AG10803 (cell line): ENCODE data around the gene ZNF451.

Source experiments
- DNase-seq: peaks from one replicate; pipeline ENCODE4 v3.0.0; 2010; ENCODE audit warnings: low read depth
- H3K4me3 ChIP-seq: 2 replicates; pipeline ENCODE4 v1.5.1; 2011; ENCODE audit warnings: mild to moderate bottlenecking, low read length, control low read depth
- CTCF ChIP-seq: conservative IDR thresholded peaks from 2 replicates; pipeline ENCODE4 v1.5.1; 2011; ENCODE audit warnings: mild to moderate bottlenecking, low read length, control low read depth, inconsistent platforms

ZNF451 gene

GRCh38 chr6:57172136-57173055 is 82.4 kb downstream of the ZNF451 start, which contains the start of gene BAG2:
Gene BAG2 (plus strand): TSS chr6:57172326. CDS start chr6:57172698, 372 bp downstream.
- peak; percentile 88 for DNase-seq
- TF ChIP-seq CTCF: no peak; the same call in 1 of the 2 replicates
- H3K4me3 ChIP-seq: peak within 1 kb of the TSS; percentile 92

- peak overlapping the region; percentile 92 for H3K4me3 ChIP-seq
- no peak for TF ChIP-seq CTCF
- DNase-seq: no peak
These were observed 83.3 kb downstream of the ZNF451 start for GRCh38 chr6:57173056-57173885.

- peak overlapping the region; percentile 92 for H3K4me3 ChIP-seq
These were observed 84.0 kb downstream of the ZNF451 start for GRCh38 chr6:57173886-57174510.

DNA sequence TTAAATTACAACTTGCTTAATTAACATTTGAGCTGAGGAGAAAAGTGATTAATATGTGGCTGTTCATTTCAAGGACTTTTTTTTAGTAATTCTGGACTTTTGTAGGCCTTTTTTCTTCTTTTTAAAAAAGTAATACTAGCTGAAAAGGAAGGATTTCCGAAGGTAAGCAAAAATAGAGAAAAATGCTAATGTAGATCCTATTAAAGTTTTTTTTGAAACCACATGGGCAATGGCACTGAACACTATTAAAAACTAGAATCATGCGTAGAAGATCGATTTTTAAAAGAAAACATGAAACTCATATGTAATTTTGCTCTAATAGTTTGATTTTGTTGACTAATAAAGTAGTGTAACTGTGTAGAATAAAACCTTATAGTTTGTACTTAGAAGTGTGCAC is 84.5 kb downstream of the ZNF451 start:
- TF ChIP-seq CTCF: no peak

More at GRCh38 chr6:57173886-57174510, 84.0 kb downstream of the ZNF451 start:
- DNase-seq: peak; percentile 85
- no peak for TF ChIP-seq CTCF

GRCh38 chr6:57177545-57178265 is 87.7 kb downstream of the ZNF451 start:
- H3K4me3 ChIP-seq: peak overlapping the region; percentile 42
- no peak for TF ChIP-seq CTCF
- DNase-seq: peak; percentile 69

More for the DNA sequence above, 84.5 kb downstream of the ZNF451 start:
- peak overlapping the region; percentile 92 for H3K4me3 ChIP-seq
- no peak for DNase-seq

DNA sequence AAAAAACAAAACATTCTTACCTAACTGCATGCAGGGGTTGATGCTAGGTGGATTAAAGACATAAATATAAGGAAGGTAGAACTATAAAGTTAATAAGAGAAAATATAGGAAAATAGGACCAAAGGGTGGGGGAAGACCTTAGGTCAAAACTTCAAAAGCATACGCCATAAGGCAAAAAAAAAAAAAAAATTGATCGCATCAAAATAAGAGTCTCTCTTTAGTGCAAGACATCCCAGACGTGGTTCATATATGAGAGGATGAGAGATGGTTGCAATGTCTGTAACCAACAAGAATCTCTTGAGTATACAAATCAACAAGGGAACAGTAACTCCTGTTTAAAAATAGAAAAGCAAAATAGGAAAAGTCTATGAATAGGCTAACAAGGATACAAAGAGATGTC is 90.6 kb downstream of the ZNF451 start:
- DNase-seq: no peak
- no peak overlapping the region for H3K4me3 ChIP-seq
- no peak for TF ChIP-seq CTCF
